Stimulated activated CD4-positive, alpha-beta T cell treated with anti-CD3 and anti-CD28 coated beads, Interleukin-4, amount 100 ng/mL, for 24 hours (primary cell): ENCODE results near the gene CHRM4.
A peak's percentile ranks its signal among the peaks of the same experiment; 100 is the strongest.
"Not testable (repeated sequence)": the region's sequence is repeated elsewhere in the genome, so short reads cannot be mapped to it uniquely, and the experiment has no call there.

ENCODE experiments used
- DNase-seq: peaks from one replicate; pipeline ENCODE4 v3.0.0-alpha.2; 2020

The CHRM4 gene

DNA sequence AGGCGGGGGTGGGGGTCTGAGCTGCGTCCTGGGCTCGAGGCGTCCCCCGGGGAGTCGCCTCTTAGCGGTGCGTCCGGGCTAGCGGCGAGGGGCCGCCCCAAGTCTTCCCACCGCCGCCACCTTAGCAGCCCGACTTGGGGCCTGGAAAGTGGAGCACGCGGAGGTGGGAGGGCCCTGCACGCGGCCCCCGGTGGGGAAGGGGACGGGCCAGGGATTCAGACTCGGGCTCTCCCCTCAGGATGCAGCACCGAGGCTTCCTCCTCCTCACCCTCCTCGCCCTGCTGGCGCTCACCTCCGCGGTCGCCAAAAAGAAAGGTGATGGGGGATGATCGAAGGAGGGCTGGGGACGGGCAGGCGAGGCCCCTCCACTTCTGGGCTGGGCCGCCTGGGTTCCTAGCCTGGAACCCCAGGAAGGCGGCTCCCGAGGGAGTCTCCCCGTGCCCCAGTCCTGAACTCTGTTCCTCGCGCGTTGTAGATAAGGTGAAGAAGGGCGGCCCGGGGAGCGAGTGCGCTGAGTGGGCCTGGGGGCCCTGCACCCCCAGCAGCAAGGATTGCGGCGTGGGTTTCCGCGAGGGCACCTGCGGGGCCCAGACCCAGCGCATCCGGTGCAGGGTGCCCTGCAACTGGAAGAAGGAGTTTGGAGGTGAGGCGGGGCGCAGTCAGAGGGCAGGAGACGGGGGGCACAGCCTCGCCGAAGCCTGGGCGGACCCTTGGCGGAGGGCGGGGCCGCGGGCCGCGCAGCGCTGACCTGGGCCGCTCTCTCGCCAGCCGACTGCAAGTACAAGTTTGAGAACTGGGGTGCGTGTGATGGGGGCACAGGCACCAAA lies 9.5 kb downstream of the CHRM4 start:
- no peak for DNase-seq

DNA sequence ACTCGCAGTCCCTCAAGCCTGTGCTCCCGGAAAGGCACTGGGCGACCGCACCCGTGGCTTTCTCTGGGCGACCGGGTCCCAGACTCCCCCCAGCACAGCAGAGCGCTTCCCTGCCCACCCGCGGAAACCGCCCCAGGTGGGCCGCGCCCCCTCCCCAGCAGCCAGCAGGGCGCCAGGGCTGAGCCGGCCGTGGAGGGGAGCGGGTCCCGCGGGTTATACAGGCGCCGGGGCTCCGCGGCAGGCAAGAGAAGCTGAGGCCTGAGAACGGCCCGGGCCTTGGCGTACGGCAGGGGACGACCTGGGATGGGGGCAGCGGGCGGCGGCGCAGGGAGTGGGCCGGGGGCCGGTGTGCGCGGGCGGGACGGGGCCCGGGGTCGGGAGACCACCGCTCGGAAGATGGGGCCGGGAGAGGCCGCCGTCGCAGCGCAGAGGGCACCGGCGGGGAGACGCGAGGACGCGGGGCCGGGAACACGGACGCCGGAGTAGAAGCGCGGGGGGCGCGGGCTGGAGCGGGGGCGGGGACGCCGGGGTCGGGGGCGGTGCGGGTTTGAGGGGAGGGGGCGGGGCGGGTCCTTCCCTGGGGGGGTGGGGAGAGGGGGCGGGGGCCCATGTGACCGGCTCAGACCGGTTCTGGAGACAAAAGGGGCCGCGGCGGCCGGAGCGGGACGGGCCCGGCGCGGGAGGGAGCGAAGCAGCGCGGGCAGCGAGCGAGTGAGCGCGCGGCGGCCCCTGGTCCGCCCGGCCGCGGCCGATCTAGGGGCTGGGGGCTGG lies 10.3 kb downstream of the CHRM4 start, which contains the start of gene MDK:
Gene MDK (plus strand): TSS at position 622 of the 771 bp plus-strand sequence. CDS start 389 bp downstream, outside the sequence.
- no peak for DNase-seq

DNA sequence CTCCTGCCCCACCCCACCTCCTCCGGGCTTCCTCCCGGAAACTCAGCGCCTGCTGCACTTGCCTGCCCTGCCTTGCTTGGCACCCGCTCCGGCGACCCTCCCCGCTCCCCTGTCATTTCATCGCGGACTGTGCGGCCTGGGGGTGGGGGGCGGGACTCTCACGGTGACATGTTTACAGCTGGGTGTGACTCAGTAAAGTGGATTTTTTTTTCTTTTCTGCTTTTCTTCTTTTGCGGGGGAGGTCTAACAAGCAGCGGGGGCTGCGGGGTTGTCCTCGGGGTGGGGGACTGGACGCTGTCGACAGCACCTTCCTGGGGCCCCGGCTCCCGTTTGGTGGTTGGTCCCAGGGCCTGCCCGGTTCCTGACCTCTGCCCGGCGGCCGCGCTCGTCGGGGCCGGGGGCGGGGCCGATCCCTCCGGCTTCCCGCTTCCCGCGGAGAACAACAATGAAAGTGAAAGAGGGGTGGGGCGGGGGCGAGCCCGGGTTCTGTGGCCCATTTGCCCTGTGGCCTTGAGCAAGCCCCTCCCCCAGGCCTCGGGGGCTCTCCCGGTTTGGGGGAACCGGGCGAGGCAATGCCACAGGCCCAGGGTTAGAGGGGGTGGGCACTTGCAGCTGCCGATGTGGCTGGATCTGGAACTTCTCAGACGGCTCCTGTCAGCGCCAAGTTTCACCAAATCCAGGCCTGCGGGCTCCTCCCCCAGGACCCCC lies 11.1 kb downstream of the CHRM4 start:
- DNase-seq = peak; percentile 67

DNA sequence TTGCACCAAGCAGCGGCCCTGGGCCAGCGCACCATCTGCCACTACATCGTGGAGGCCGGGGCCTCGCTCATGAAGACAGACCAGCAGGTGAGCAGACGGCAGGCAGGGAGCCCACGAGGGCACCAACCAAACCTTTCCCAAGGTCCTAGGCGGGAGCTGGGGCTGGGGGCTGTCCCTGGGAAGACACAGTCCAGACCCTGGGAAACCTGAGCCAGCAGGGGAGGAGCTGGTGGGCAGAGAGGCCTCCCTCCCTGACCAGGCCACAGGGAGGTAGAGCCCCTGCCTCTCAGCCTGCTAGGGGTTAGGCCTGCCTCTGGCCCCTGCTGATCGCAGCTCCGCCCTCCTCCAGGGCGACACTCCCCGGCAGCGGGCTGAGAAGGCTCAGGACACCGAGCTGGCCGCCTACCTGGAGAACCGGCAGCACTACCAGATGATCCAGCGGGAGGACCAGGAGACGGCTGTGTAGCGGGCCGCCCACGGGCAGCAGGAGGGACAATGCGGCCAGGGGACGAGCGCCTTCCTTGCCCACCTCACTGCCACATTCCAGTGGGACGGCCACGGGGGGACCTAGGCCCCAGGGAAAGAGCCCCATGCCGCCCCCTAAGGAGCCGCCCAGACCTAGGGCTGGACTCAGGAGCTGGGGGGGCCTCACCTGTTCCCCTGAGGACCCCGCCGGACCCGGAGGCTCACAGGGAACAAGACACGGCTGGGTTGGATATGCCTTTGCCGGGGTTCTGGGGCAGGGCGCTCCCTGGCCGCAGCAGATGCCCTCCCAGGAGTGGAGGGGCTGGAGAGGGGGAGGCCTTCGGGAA lies 11.9 kb downstream of the CHRM4 start:
- not testable (repeated sequence) for DNase-seq

DNA sequence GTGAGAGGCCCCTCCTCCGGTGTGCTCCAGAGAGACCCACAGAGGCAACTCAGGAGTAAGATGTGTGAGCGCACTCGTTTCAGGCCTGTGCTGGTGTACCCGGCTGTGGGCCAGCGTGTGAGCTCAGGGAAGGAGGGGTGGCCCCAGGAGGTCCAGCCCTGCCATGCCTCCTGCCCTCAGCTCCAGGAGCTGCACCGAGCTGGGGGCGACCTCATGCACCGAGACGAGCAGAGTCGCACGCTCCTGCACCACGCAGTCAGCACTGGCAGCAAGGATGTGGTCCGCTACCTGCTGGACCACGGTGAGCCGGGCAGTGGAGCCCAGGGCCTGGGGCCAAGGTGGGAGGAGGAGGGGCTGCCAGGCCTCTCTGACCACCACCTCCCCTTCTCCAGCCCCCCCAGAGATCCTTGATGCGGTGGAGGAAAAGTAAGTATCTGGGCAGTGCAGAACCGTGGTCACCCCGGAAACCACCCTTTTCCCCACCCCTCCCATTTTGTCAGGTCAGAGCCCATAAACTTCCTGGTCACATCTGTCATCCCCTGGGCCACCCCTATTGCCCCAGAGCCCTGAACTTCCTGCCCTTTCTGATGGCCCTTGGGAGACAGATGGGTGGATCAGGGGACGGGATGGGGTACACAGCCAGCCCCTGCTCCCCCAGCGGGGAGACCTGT lies 12.6 kb downstream of the CHRM4 start:
- no peak for DNase-seq

DNA sequence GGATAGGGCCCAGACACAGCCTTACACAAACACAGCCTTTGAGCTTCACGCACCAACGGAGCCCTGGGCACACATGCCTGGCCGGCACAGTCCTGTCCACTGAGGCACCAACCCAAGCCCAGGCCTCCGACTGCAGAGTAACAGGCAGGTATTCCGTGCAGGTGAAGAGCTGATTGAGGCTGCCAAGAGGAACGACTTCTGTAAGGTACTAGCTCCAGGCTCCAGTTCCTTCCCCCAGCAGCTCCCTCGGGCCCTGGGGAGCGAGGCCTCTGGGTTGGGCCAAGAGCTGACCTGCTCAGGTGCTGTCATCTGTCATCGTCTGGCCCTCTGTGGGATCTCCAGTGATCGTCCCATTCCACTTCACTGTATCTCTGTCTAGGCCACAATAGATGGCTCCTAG lies 13.3 kb downstream of the CHRM4 start:
- no peak for DNase-seq

DNA sequence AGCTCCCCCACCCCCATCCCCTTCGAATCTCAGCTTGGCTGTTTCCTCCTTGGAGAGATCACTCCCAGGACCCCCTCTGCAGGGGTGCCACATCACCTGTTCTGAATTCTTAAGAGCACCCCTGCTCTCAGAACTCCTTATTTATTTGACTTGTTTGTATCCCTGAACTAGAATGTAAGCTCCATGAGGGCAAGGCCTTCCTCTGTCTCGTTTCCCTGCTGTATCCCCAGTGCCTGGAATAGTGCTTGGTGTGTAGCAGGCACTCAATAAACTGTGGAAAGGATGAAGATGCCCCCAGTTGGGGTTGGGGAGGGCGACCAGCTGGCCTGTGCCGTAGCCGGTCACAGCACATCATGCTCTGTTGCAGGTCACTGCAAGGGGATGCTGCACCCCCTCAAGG lies 13.7 kb downstream of the CHRM4 start:
- DNase-seq = no peak

DNA sequence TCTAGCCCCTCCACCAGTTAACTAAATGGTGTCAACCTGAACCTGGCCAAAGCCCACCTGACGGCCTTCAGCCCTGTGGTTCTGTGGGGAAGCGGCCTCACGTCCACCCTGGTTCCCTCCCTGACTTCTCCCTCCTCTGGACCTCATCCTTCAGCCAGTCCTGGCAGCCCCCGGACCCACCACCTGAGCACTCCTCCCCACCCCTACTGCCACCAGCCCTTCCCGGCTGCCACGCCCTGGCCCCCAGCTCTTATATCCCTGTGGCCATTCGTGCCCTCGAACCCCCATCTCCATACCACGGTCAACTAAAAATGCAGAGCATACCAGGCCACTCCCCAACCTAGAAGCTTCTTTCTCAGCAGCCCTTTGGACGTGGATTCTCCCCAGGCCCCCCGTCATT lies 14.3 kb downstream of the CHRM4 start:
- DNase-seq = no peak

DNA sequence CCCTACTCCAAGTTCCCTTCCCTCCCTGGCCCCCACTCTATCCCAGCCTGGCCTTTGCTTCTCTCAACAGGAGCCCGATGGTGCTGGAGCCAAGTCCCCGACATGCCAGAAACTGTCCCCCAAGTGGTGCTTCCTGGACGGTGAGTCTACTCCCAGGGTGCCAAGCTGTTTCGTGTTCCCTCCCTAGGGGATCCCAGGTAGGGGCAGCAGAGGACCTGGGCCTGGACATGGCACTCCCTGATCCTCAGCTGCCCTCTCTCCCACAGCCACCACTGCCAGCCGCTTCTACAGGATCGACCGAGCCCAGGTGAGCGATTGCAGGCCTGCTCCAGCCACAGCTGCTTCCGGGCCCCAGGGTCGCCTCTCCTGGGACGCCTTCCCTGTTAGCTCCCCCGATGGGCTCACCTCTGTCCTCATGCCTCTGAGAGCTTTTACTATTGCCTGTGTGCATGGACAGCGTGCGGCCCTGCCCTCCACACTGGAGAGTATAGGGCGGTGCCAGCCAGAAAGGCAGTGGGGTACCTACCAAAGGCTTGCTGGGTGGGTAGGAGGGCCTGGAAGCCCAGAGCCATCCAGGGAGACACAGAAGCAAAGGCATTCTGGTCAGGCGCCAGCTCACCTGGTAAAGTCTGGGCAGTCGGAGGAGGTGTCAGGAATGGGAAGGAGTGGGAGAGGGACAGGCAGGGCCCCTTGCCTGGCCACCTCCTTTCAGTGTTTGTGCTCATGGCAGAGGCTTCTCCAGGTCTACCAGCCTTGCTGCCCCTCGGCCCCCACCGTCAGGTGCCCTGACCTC lies 15.1 kb downstream of the CHRM4 start:
- no peak for DNase-seq

DNA sequence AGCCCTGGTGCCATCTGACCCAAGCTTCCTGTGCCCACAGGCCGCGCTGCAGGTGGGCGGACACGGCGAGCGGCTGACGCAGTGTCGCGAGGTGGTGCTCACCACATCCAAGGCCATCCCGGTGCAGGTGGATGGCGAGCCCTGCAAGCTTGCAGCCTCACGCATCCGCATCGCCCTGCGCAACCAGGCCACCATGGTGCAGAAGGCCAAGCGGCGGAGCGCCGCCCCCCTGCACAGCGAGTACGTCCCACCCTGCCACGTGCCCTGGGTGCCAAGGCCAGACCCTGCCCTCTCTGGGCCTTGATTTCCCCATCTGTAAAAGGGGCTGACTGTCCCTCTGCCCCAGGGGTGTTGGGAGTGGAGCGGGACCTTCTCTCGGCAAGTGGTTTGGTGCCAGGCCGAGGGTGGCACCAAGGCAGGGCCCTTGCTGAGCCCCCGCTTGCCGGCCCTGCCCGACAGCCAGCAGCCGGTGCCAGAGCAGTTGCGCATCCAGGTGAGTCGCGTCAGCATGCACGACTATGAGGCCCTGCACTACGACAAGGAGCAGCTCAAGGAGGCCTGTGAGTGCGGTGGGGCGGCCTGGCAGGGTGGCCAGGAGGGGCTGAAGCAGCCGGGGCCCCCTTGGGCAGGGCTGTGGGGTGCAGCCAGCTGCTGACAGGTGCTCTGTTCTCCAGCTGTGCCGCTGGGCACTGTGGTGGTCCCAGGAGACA lies 16.0 kb downstream of the CHRM4 start:
- no peak for DNase-seq

DNA sequence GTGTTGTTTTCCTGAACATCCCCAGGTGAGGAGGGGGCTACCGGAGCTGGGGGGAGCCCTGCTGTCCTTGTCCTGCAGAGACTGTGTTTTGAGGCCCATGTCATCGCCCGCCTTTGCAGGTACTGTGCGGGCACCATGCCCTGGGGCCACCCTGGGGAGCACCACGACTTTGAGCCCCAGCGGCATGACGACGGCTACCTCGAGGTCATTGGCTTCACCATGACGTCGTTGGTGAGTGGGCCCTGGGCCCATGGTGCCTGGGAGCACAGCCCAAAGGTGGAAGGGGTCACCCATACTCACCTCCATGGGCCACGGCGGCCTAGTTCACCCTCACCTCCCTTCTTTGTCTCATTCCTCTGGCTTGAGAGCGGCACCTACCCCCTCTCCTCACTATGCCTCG lies 16.8 kb downstream of the CHRM4 start:
- DNase-seq = no peak

DNA sequence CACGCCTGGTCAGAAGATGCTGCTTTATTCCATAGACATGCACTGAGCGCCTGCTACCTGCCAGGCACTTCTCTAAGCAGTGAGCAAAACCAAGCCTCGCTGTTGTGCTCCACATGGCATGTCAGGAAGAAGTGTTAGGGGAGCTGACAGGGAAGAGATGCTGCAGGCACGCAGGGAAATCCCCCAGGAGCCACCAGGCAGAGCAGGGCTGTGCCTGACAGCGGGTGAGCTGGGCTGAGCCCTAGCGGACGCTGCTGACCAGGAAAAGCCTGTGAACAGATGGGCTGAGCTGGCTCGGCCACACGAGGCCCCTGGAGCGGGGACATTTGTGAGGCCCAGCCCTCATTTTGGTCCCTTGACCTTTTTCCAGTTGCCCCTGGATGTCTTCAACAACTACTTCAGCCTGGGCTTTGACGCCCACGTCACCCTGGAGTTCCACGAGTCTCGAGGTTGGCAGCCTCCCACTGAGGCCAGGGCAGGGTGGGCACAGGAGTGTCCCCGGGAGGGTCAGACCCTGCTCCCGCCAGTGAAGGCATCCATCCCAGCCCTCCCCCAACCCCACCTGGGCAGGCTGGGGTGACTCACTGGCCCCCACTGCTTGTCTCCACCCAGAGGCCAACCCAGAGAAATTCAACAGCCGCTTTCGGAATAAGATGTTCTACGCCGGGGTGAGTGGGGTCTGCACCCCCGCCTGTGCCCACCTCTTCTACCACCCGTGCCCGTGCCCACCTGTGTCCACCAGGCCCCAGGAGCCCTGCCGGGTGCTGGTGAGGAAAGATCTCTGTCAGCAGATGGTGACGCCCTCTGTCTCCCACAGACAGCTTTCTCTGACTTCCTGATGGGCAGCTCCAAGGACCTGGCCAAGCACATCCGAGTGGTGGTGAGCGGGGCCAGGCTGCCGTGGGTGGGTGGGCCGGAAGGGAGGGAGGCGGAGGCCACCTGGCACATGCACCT lies 17.5 kb downstream of the CHRM4 start:
- no peak for DNase-seq

DNA sequence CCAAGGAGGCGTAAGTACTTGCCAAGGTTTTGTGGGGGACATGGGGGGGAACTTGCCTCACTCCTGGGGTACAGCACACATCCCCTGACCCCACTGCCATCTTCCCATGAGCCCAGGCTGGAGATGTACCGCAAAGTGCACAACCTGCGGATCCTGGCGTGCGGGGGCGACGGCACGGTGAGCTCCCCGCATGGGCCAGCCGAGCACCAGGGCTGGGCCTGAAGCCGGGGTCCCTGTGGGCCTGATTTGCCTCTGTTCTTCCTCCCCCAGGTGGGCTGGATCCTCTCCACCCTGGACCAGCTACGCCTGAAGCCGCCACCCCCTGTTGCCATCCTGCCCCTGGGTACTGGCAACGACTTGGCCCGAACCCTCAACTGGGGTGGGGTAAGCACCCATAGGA lies 19.1 kb downstream of the CHRM4 start:
- not testable (repeated sequence) for DNase-seq

DNA sequence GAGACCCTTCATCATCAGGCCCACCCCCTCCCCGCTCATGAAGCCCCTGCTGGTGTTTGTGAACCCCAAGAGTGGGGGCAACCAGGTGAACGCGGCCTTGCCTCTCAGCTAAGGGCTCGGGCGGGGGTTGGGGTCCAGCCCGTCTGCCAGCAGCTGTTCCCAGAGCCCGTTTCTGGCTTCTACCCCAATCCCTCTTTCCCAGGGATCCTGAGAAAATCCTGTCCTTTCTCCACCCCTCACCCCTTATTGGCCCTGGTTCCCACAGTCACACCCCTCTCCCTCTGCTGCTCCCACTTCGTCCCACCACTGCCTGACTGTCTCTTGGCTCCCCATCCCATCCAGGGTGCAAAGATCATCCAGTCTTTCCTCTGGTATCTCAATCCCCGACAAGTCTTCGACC lies 19.5 kb downstream of the CHRM4 start:
- DNase-seq = no peak

DNA sequence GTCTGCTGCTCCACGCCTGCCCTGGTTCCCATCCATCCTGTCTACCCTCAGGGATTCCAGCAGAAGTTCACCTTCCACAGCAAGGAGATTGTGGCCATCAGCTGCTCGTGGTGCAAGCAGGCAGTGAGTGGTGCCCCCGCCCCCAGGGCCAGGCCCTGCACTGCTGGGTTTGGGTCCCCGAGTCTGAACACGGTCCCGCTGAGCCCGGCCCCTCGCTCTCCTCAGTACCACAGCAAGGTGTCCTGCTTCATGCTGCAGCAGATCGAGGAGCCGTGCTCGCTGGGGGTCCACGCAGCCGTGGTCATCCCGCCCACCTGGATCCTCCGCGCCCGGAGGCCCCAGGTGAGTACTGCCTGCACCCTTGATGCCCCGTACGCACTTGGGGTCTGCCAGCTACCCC lies 20.3 kb downstream of the CHRM4 start:
- DNase-seq = not testable (repeated sequence)

DNA sequence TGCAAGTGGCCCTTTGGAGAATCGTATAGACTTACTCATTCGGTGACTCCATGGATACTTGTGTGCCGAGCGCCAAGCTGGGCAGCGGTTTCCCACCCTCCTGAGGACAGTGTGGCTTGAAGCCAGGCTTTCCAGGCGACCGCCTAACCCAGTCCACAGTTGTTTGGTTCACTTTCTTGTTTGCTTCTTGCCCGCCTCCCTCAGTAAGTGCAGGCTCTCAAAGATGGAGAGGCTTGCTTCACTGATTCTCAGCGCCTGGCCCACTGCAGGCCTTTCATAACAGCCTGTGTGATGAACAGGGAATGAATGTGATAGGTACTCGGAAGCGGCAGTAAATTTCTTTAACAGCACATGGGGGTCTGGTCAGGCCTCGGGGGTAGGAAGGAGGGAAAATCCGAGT lies 21.3 kb downstream of the CHRM4 start:
- DNase-seq = no peak

DNA sequence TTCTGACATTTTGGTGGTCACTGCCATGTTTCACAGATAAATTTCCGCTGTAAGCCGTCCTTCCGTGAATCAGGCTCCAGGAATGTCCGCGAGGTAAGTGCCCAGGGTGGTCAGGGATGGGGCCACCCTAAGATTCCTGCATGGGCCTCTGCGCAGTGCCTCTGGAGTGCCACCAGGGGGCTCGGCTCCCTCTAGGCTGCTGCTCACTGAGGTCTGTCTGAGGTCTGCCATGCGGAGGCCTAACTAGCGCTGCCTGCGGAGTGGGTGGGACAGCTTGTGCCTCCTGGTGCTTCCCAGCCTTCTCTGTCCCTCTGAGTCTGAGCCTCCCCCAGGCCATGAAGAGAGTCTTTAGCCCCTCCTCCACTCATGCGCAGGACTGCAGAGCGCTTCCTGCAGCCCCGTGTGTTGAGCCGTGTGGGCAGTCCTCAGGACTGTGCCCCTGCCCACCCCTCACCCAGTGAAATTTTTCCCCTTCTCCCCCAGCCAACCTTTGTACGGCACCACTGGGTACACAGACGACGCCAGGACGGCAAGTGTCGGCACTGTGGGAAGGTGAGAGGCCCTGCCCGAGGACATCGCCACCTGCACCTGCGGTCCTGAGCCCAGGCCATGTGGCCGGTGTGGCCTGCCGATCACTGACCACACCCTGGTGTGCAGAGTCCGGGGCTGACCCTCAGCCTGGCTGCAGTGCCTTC lies 22.0 kb downstream of the CHRM4 start:
- DNase-seq = peak; percentile 64

DNA sequence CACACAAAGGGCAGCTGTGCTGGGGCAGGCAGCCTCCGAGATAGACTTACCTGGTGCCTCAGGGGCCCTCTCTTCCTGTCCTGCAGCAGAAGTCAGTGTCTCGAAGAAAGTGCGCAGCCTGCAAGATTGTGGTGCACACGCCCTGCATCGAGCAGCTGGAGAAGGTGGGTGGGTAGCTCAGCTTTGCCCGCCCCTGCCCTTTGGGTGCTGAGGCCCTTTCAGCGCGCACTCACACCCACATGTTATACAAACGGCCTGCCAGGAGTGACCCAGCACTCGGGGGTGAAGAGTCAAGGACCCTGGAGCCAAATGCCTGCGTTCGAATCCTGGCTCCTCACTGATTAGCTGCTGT lies 23.7 kb downstream of the CHRM4 start:
- DNase-seq = no peak
